Panc1 (cell line): ENCODE data around the gene SLC44A3. TPM values are rescaled to one million over a fixed set of nuclear protein-coding genes. Genes with fewer than 3 reads are reported as not detected.

Experiments
- ATAC-seq: fragments of 200-7000 bp; cut with Tn5 transposase; 2 replicates; pipeline ENCODE4 v1.9.1; 2020; ENCODE audit warnings: mild to moderate bottlenecking, moderate library complexity
- BruUV-seq: library from RNA; stranded (reverse); fragments of 400-500 nt; replicated peaks from 2 replicates; lab custom pipeline; 2021; lab: Mats Ljungman, UMichigan
- CTCF ChIA-PET: fragments of 300-600 bp; sonication (Branson Sonifier 250); formaldehyde crosslinking; loops from one replicate; lab custom pipeline; 2022; ENCODE audit warnings: antibody characterized with exemption; lab: Charles Lee
- POLR2A ChIA-PET: fragments of 300-600 bp; sonication (Branson Sonifier 250); formaldehyde crosslinking; loops from one replicate; lab custom pipeline; 2022; ENCODE audit warnings: antibody characterized with exemption; lab: Charles Lee
- DNase-seq: peaks from one replicate; pipeline ENCODE4 v3.0.0-alpha.2; 2010; ENCODE audit warnings: low read depth, low spot score
- H3K27ac ChIP-seq: 2 replicates; pipeline ENCODE4 v1.5.1; 2011; ENCODE audit warnings: mild to moderate bottlenecking, low read length, inconsistent platforms
- H3K27me3 ChIP-seq: fragments of 200-500 bp; sonication (Bioruptor generic); 2 replicates; pipeline ENCODE4 v1.6.0; 2014; ENCODE audit warnings: low read length, inconsistent platforms; ENCODE audit not compliant: control insufficient read depth, insufficient read depth
- H3K36me3 ChIP-seq: fragments of 200-500 bp; sonication (Bioruptor generic); 2 replicates; pipeline ENCODE4 v1.5.1; 2014; ENCODE audit warnings: inconsistent platforms, mild to moderate bottlenecking, low read length, moderate library complexity; ENCODE audit not compliant: control insufficient read depth, insufficient read depth
- H3K4me1 ChIP-seq: 2 replicates; pipeline ENCODE4 v1.5.1; 2011; ENCODE audit warnings: inconsistent platforms, mild to moderate bottlenecking, low read length, moderate library complexity; ENCODE audit not compliant: control insufficient read depth, insufficient read depth
- H3K4me3 ChIP-seq, 2 experiments: 2 replicates each; pipeline ENCODE4 v1.5.1; 2011 to 2012; ENCODE audit warnings: low read depth in 2 of 2, low read length in 2 of 2, mild to moderate bottlenecking in 2 of 2, inconsistent platforms in 1 of 2, moderate library complexity in 1 of 2
- H3K9me3 ChIP-seq: fragments of 200-500 bp; sonication (Bioruptor generic); 2 replicates; pipeline ENCODE4 v1.5.1; 2014; ENCODE audit warnings: low read depth, mild to moderate bottlenecking, inconsistent platforms, low read length, moderate library complexity; ENCODE audit not compliant: control insufficient read depth, insufficient read depth
- CTCF ChIP-seq: fragments of 450-650 bp; IDR thresholded peaks from 2 replicates; pipeline ENCODE4 v1.5.1; 2017; ENCODE audit warnings: mild to moderate bottlenecking
- POLR2AphosphoS5 ChIP-seq: IDR thresholded peaks from 2 replicates; pipeline ENCODE4 v1.6.1; 2012; ENCODE audit warnings: mild to moderate bottlenecking, low read depth, low read length, moderate library complexity
- REST ChIP-seq, 2 experiments: IDR thresholded peaks; 2 replicates each; pipeline ENCODE4 v1.6.1; 2011 to 2012; ENCODE audit warnings: low read depth in 2 of 2, control low read depth in 1 of 2, low read length in 1 of 2, mild to moderate bottlenecking in 1 of 2, moderate library complexity in 1 of 2; ENCODE audit not compliant: insufficient read depth in 1 of 2
- SIN3A ChIP-seq: IDR thresholded peaks from 2 replicates; pipeline ENCODE4 v1.6.1; 2012; ENCODE audit warnings: low read depth, mild to moderate bottlenecking, low read length, moderate library complexity, borderline replicate concordance; ENCODE audit not compliant: insufficient read depth
- TCF7L2 ChIP-seq: IDR thresholded peaks from 2 replicates; pipeline ENCODE4 v1.6.1; 2011; ENCODE audit warnings: mild to moderate bottlenecking, low read depth, low read length, inconsistent platforms
- in situ Hi-C: cut with HindIII; loops from 2 replicates; pipeline ENCODE4 v1.10.0; 2016; ENCODE audit warnings: low sequenced_read_pairs, low pct_unique_long_range_greater_than_20kb
- intact Hi-C: fragments of 100-400 bp; cut with micrococcal nuclease; formaldehyde crosslinking; loops from one replicate; pipeline ENCODE4 v1.10.0; 2022; ENCODE audit not compliant: unreplicated experiment
- total RNA-seq: library from RNA; stranded (reverse); gene quantifications from one replicate; pipeline ENCODE4 v1.2.1, GENCODE V29; 2021; ENCODE audit not compliant: unreplicated experiment

Gene SLC44A3
- total RNA-seq, 1 experiment from 2014 or later = 1.3 TPM

GRCh38 chr1:94863297-94863911 lies 43.2 kb downstream of the SLC44A3 start:
- intact Hi-C loops (loop anchor here (10.0 kb wide), 1 partner anchor 61 kb away; the partner anchor contains the start of gene CNN3), in situ Hi-C loops (no loop called here)
- H3K4me1 ChIP-seq = peaks cover 14% of the 10 kb centered on the region

GRCh38 chr1:94863919-94864318 lies 43.8 kb downstream of the SLC44A3 start:
- intact Hi-C loops (loop anchor here (10.0 kb wide), 1 partner anchor 61 kb away; the partner anchor contains the start of gene CNN3), in situ Hi-C loops (no loop called here)
- 0 out of 2 replicates have a peak overlapping the region, but pooled peaks have one; percentile 23 for H3K27ac ChIP-seq
- H3K27me3 ChIP-seq = no peaks in the 10 kb centered on the region
- BruUV-seq = no TSS peak
- peaks cover 14% of the 10 kb centered on the region for H3K4me1 ChIP-seq
- peak; percentile 88 for ATAC-seq
- DNase-seq = peak; percentile 38
- no peaks in the 10 kb centered on the region for H3K9me3 ChIP-seq
- ChIA-PET POLR2A (interaction anchor here (0.5 kb wide), 1 partner anchor 192 kb away, joined by 3 read pairs; no protein-coding TSS in a partner anchor), CTCF (no interaction called here)
- H3K4me3 ChIP-seq = no peak overlapping the region
- TF ChIP-seq CTCF = no peak
- no peak for TF ChIP-seq REST (IDR thresholded peaks at IDR 0.05; ENCODE audit: insufficient read depth in 1 of 2, low read depth in 2 of 2, low read length in 1 of 2)
- no peak for TF ChIP-seq POLR2AphosphoS5
- no peak for TF ChIP-seq TCF7L2
- TF ChIP-seq SIN3A = no peak
- no peaks in the 10 kb centered on the region for H3K36me3 ChIP-seq

More at GRCh38 chr1:94863297-94863911, 43.2 kb downstream of the SLC44A3 start:
- no peak for TF ChIP-seq SIN3A
- ChIA-PET CTCF (no interaction called here), POLR2A (interaction anchor here (0.5 kb wide), 1 partner anchor 193 kb away, joined by 3 read pairs; no protein-coding TSS in a partner anchor)
- DNase-seq = no peak
- Histone ChIP-seq H3K27ac (0 out of 2 replicates have a peak overlapping the region, but pooled peaks have one; percentile 23), H3K4me3 (no peak overlapping the region), H3K36me3 (no peaks in the 10 kb centered on the region), H3K27me3 (no peaks in the 10 kb centered on the region), H3K9me3 (no peaks in the 10 kb centered on the region)
- no peak for ATAC-seq
- no TSS peak for BruUV-seq

- H3K4me3 ChIP-seq = no peak overlapping the region
These were observed 44.7 kb downstream of the SLC44A3 start for GRCh38 chr1:94864821-94865220.

More at GRCh38 chr1:94864821-94865220, 44.7 kb downstream of the SLC44A3 start:
- CTCF ChIA-PET = no interaction called here
- POLR2A ChIA-PET = no interaction called here
- intact Hi-C loops (loop anchor here (10.0 kb wide), 1 partner anchor 60 kb away; the partner anchor contains the start of gene CNN3), in situ Hi-C loops (no loop called here)
- TF ChIP-seq REST (IDR thresholded peaks at IDR 0.05; ENCODE audit: insufficient read depth in 1 of 2, low read depth in 2 of 2, low read length in 1 of 2) = no peak
- Histone ChIP-seq H3K9me3 (no peaks in the 10 kb centered on the region), H3K27me3 (no peaks in the 10 kb centered on the region), H3K4me1 (peaks cover 14% of the 10 kb centered on the region), H3K27ac (no peak overlapping the region), H3K36me3 (no peaks in the 10 kb centered on the region)
- no peak for DNase-seq
- no TSS peak for BruUV-seq
- ATAC-seq = no peak
